Endothelial cell of hepatic sinusoid (primary cell): ENCODE results near the gene NDUFA13.

Source experiments
- in situ Hi-C: cut with HindIII; loops from 2 replicates; pipeline ENCODE4 v1.10.0; 2017; ENCODE audit warnings: low sequenced_read_pairs

The NDUFA13 gene

GRCh38 chr19:19530889-19531288, 14.9 kb downstream of the NDUFA13 start:
- in situ Hi-C loops: loop anchor here (5.0 to 10.0 kb wide), 3 partner anchors 61 to 196 kb away; partner anchors contain the start of gene ATP13A1

GRCh38 chr19:19531951-19532805, 16.2 kb downstream of the NDUFA13 start:
- in situ Hi-C loops: loop anchor here (5.0 to 10.0 kb wide), 3 partner anchors 60 to 197 kb away; partner anchors contain the start of gene ATP13A1

- in situ Hi-C loops: loop anchor here (5.0 to 10.0 kb wide), 3 partner anchors 59 to 198 kb away; partner anchors contain the start of gene ATP13A1
Observed at GRCh38 chr19:19532806-19533701, 17.0 kb downstream of the NDUFA13 start.

GRCh38 chr19:19533841-19534240, 17.8 kb downstream of the NDUFA13 start:
- in situ Hi-C loops: loop anchor here (5.0 to 10.0 kb wide), 3 partner anchors 58 to 199 kb away; partner anchors contain the start of gene ATP13A1

- in situ Hi-C loops: loop anchor here (5.0 to 10.0 kb wide), 3 partner anchors 58 to 200 kb away; partner anchors contain the start of gene ATP13A1
Observed at GRCh38 chr19:19534556-19535265, 18.7 kb downstream of the NDUFA13 start.

- in situ Hi-C loops: loop anchor here (10.0 kb wide), 1 partner anchor 201 kb away; no protein-coding TSS in a partner anchor
Observed at GRCh38 chr19:19535311-19536191, 19.5 kb downstream of the NDUFA13 start.

- in situ Hi-C loops: loop anchor here (10.0 kb wide), 1 partner anchor 203 kb away; no protein-coding TSS in a partner anchor
Observed at GRCh38 chr19:19537075-19538048, 21.3 kb downstream of the NDUFA13 start.

- in situ Hi-C loops: loop anchor here (10.0 kb wide), 1 partner anchor 203 kb away; no protein-coding TSS in a partner anchor
Observed at GRCh38 chr19:19538061-19538784, 22.2 kb downstream of the NDUFA13 start, which contains the start of gene CILP2. Gene CILP2 (plus strand): TSS chr19:19538265. CDS start chr19:19538350, 85 bp downstream.

GRCh38 chr19:19538785-19539166, 22.8 kb downstream of the NDUFA13 start:
- in situ Hi-C loops: loop anchor here (10.0 kb wide), 1 partner anchor 204 kb away; no protein-coding TSS in a partner anchor

GRCh38 chr19:19539698-19540063, 23.7 kb downstream of the NDUFA13 start:
- in situ Hi-C loops: loop anchor here (10.0 kb wide), 1 partner anchor 205 kb away; no protein-coding TSS in a partner anchor

- in situ Hi-C loops: no loop called here
Observed at GRCh38 chr19:19540064-19540714, 24.2 kb downstream of the NDUFA13 start.

GRCh38 chr19:19540715-19541515, 24.9 kb downstream of the NDUFA13 start:
- in situ Hi-C loops: no loop called here

GRCh38 chr19:19541616-19542015, 25.6 kb downstream of the NDUFA13 start:
- in situ Hi-C loops: no loop called here

GRCh38 chr19:19542507-19542906, 26.5 kb downstream of the NDUFA13 start:
- in situ Hi-C loops: no loop called here

GRCh38 chr19:19543101-19543500, 27.1 kb downstream of the NDUFA13 start:
- in situ Hi-C loops: no loop called here

GRCh38 chr19:19543640-19544039, 27.6 kb downstream of the NDUFA13 start:
- in situ Hi-C loops: no loop called here
